Measurements from ENCODE around the gene BEND7.

DNA sequence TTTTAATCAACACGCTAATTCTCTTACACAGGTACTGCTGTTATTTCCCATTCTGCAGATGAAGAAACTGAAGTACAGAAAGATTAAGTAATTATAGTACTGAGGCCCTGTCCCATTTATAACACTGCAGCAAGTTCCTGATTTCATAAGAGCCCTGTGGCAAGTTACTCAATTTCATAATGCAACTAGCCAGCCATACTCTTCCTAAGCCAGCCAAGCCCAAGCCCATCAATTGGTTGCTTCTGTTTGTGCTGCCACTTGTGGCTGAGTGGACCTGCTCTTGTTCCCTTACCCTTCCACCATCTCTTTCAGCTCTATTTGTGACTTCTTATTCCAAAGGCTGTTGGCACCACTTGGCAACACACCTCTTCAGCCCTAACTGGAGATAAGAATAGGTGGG, 38.2 kb upstream of the BEND7 start:
- TF ChIP-seq, protein P1, sequence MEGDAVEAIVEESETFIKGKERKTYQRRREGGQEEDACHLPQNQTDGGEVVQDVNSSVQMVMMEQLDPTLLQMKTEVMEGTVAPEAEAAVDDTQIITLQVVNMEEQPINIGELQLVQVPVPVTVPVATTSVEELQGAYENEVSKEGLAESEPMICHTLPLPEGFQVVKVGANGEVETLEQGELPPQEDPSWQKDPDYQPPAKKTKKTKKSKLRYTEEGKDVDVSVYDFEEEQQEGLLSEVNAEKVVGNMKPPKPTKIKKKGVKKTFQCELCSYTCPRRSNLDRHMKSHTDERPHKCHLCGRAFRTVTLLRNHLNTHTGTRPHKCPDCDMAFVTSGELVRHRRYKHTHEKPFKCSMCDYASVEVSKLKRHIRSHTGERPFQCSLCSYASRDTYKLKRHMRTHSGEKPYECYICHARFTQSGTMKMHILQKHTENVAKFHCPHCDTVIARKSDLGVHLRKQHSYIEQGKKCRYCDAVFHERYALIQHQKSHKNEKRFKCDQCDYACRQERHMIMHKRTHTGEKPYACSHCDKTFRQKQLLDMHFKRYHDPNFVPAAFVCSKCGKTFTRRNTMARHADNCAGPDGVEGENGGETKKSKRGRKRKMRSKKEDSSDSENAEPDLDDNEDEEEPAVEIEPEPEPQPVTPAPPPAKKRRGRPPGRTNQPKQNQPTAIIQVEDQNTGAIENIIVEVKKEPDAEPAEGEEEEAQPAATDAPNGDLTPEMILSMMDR (IDR thresholded peaks at IDR 0.05; ENCODE audit: low read depth, low read length, poor library complexity, severe bottlenecking), result no peak
- TF ChIP-seq EZH2phosphoT487 (IDR thresholded peaks at IDR 0.05; ENCODE audit: borderline replicate concordance, low read length), result no peak
